BJ (cell line): ENCODE results near the gene GPR87. TPM values are rescaled to one million over a fixed set of nuclear protein-coding genes. Genes with fewer than 3 reads are reported as not detected.

Source experiments
- CTCF ChIA-PET: fragments of 350-600 bp; formaldehyde crosslinking; extraction: SDS; loops from one replicate; lab custom pipeline; 2021; ENCODE audit warnings: antibody characterized with exemption, inconsistent platforms; lab: Yijun Ruan, JAX
- POLR2A ChIA-PET: fragments of 300-600 bp; sonication (Branson Sonifier 250); formaldehyde crosslinking; extraction: SDS; loops from one replicate; lab custom pipeline; 2021; ENCODE audit warnings: antibody characterized with exemption; lab: Charles Lee
- DNase-seq: peaks from one replicate; pipeline ENCODE4 v3.0.0-alpha.2; 2011; ENCODE audit warnings: low read depth
- H3K27me3 ChIP-seq: 2 replicates; pipeline ENCODE4 v1.6.0; 2011; ENCODE audit warnings: low read length; ENCODE audit not compliant: control insufficient read depth, insufficient read depth
- H3K36me3 ChIP-seq: 2 replicates; pipeline ENCODE4 v1.5.1; 2011; ENCODE audit warnings: low read length; ENCODE audit not compliant: control insufficient read depth, insufficient read depth
- H3K4me3 ChIP-seq: 2 replicates; pipeline ENCODE4 v1.5.1; 2011; ENCODE audit warnings: low read depth, mild to moderate bottlenecking, control low read depth, low read length
- CTCF ChIP-seq: IDR thresholded peaks from 2 replicates; pipeline ENCODE4 v1.5.1; 2011; ENCODE audit warnings: low read depth, mild to moderate bottlenecking, control low read depth, inconsistent platforms, low read length, moderate library complexity; ENCODE audit not compliant: insufficient read depth
- polyA minus RNA-seq: library from RNA; depleted of rRNA, polyadenylated mRNA; stranded (reverse); fragments of >200 nt; gene quantifications from 2 replicates; pipeline ENCODE4 v1.2.3, GENCODE V29; 2011; rRNA and poly(A)+ RNA removed
- polyA plus RNA-seq: library from polyadenylated mRNA; depleted of rRNA; stranded (reverse); fragments of >200 nt; gene quantifications from 2 replicates; pipeline ENCODE4 v1.2.3, GENCODE V29; 2011; rRNA removed

GPR87 gene
- polyA plus RNA-seq (not detected in 2 replicates), polyA minus RNA-seq (not detected in 2 replicates)

- Histone ChIP-seq H3K4me3 (no peak within 1 kb of the TSS), H3K36me3 (no peaks in the 10 kb centered on the region), H3K27me3 (no peaks in the 10 kb centered on the region)
- POLR2A ChIA-PET = no interaction called here
- TF ChIP-seq CTCF = no peak
- CTCF ChIA-PET = interaction anchor here (1.1 kb wide), 1 partner anchor 10 kb away, joined by 8 read pairs; no protein-coding TSS in a partner anchor
- DNase-seq = no peak
Observed at GRCh38 chr3:151316267-151316991, at the start of gene GPR87. TSS of gene GPR87 (minus strand) at chr3:151316820. CDS start at chr3:151300100, 16,720 bp downstream.

- no peak for DNase-seq
Observed at GRCh38 chr3:151362751-151363174, 46.1 kb upstream of the GPR87 start.

GRCh38 chr3:151357463-151357850, 40.8 kb upstream of the GPR87 start:
- ChIA-PET POLR2A (interaction anchor here (0.6 kb wide), 2 partner anchors 48 to 812 kb away, joined by 3 read pairs; no protein-coding TSS in a partner anchor), CTCF (interaction anchor here (0.8 to 1.4 kb wide), 2 partner anchors 77 to 82 kb away, joined by 3 to 4 read pairs; no protein-coding TSS in a partner anchor)
- Histone ChIP-seq H3K27me3 (no peaks in the 10 kb centered on the region), H3K4me3 (no peak overlapping the region), H3K36me3 (no peaks in the 10 kb centered on the region)
- TF ChIP-seq CTCF = no peak
- no peak for DNase-seq

More at GRCh38 chr3:151362751-151363174, 46.1 kb upstream of the GPR87 start:
- Histone ChIP-seq H3K27me3 (no peaks in the 10 kb centered on the region), H3K4me3 (no peak overlapping the region), H3K36me3 (no peaks in the 10 kb centered on the region)
- no peak for TF ChIP-seq CTCF
- POLR2A ChIA-PET = no interaction called here
- CTCF ChIA-PET = interaction anchor here (0.6 to 1.2 kb wide), 3 partner anchors 16 to 79 kb away, joined by 3 read pairs; no protein-coding TSS in a partner anchor

- ChIA-PET CTCF (interaction anchor here (1.4 kb wide), 1 partner anchor 82 kb away, joined by 3 read pairs; no protein-coding TSS in a partner anchor), POLR2A (interaction anchor here (0.6 kb wide), 1 partner anchor 811 kb away, joined by 3 read pairs; no protein-coding TSS in a partner anchor)
- no peak for DNase-seq
- no peak overlapping the region for H3K4me3 ChIP-seq
- no peaks in the 10 kb centered on the region for H3K36me3 ChIP-seq
- TF ChIP-seq CTCF = no peak
- H3K27me3 ChIP-seq = no peaks in the 10 kb centered on the region
Observed at GRCh38 chr3:151356794-151357462, 40.3 kb upstream of the GPR87 start.

GRCh38 chr3:151351648-151352047, 35.0 kb upstream of the GPR87 start:
- ChIA-PET CTCF (interaction anchor here (1.2 to 1.4 kb wide), 2 partner anchors 39 to 87 kb away, joined by 3 to 4 read pairs; no protein-coding TSS in a partner anchor), POLR2A (no interaction called here)
- DNase-seq = no peak
- no peak for TF ChIP-seq CTCF
- H3K4me3 ChIP-seq = no peak overlapping the region
- no peaks in the 10 kb centered on the region for H3K27me3 ChIP-seq
- H3K36me3 ChIP-seq = no peaks in the 10 kb centered on the region
